Measurements from ENCODE around the gene ROBO2.

- TF ChIP-seq CTCF (IDR thresholded peaks at IDR 0.05) (no peak), ZFX (IDR thresholded peaks at IDR 0.05; ENCODE audit: borderline replicate concordance) (no peak)
These were observed 156.1 kb downstream of the ROBO2 start for GRCh38 chr3:77195766-77196545.

Data from 22Rv1 (cell line).